Measurements from ENCODE around the gene LIN7A.
A peak's percentile ranks its signal among the peaks of the same experiment; 100 is the strongest.

The LIN7A gene

DNA sequence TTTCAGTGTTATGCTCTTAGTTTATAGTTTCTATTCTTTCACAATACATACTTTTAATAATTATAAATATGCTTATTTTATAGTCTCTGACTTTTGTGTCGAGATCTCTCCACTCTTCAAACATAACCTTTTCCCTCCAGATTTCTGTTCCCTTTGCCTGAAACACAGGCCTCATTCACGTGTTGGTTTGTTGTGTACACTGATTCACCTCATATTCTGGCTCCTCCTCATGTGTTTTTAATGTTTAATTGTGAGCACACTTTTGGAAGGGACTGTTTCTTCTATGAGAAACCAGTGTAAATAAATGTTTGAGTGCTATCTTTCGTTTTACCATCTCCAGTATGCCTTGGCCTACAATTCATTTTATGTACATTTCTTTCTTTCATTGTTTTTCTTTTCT is 20.1 kb downstream of the LIN7A start:
- no peak overlapping the region for H2AK5ac ChIP-seq (ENCODE audit: low read length)
- no peaks in the 10 kb centered on the region for H3K27me3 ChIP-seq (ENCODE audit: insufficient read depth, low read length, poor library complexity)
- H3K4me1 ChIP-seq (ENCODE audit: control insufficient read depth, low read depth, low read length) = peaks cover 4% of the 10 kb centered on the region
- H3K9ac ChIP-seq (ENCODE audit: low read length) = no peak overlapping the region
- no peak overlapping the region for H3K4ac ChIP-seq (ENCODE audit: low read depth, low read length)
- WGBS (ENCODE audit: extremely low coverage, insufficient coverage, low lambda C conversion rate) = no CpG with 5 or more reads among the region's 3 CpGs
- no peak overlapping the region for H3K4me3 ChIP-seq (ENCODE audit: low read length)
- H2BK5ac ChIP-seq (ENCODE audit: low read length) = no peak overlapping the region
- H2BK15ac ChIP-seq (replicated peaks; ENCODE audit: low read depth) = no peak overlapping the region
- DNase-seq = no peak
- H3K27ac ChIP-seq (ENCODE audit: low read depth, low read length) = no peak overlapping the region
- H3K79me1 ChIP-seq (ENCODE audit: low read length) = peaks cover 1% of the 10 kb centered on the region
- H4K5ac ChIP-seq (ENCODE audit: low read length) = no peak overlapping the region
- H3K56ac ChIP-seq (ENCODE audit: low read length) = no peak overlapping the region
- H2BK120ac ChIP-seq (ENCODE audit: low read depth, low read length) = no peak overlapping the region
- no peaks in the 10 kb centered on the region for H3K79me2 ChIP-seq (ENCODE audit: control insufficient read depth, insufficient read depth, low read length)
- no peak overlapping the region for H4K8ac ChIP-seq (ENCODE audit: low read depth, low read length)
- no peak overlapping the region for H3K23ac ChIP-seq (ENCODE audit: low read length)
- no peak overlapping the region for H3K4me2 ChIP-seq (ENCODE audit: low read length)
- no peaks in the 10 kb centered on the region for H3K36me3 ChIP-seq (ENCODE audit: control insufficient read depth, insufficient read depth, low read length)
- no peak overlapping the region for H3K18ac ChIP-seq (ENCODE audit: low read length)

DNA sequence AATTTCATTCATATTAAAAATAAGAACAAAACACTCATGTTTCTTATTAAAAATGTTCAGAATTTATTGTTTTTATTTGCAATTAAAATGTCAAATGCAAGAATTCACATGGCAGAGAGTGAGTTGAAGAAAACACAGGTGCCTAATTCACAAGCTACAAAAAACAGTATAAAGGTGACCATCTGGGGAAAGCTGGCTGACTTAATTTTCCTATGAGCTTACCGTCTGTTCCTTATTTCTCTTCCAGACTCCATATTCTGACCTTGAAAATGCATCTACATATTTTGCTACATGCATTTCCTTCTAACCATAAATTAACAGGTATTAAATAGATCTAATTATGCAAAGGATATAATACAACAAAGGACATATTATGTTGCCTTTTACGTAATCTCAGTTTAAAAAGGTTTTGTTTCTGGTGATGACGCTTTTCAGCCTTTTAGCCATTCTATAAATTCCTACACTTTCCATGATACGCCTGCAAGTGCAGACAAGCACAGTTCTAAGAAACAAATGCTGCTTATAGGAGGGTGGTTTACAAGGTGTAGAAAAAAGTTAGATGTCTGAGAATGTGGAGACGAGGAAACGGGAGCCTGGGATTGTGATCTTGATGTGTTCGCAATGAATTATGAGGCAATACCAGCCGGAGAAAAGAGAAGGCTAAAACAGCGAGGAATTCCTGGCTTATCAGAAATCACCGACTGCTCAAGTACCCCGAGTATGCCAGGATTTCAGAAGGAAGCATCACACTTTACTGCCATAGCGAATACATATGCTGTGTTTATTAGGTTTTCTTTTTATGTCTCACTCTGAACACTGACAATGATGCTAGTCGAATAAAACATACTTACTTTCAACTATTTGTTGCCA is 24.6 kb downstream of the LIN7A start:
- Histone ChIP-seq H3K27me3 (ENCODE audit: insufficient read depth, low read length, poor library complexity) (no peaks in the 10 kb centered on the region), H3K4ac (ENCODE audit: low read depth, low read length) (no peak overlapping the region), H3K79me2 (ENCODE audit: control insufficient read depth, insufficient read depth, low read length) (no peaks in the 10 kb centered on the region), H4K5ac (ENCODE audit: low read length) (no peak overlapping the region), H2BK15ac (replicated peaks; ENCODE audit: low read depth) (no peak overlapping the region), H3K56ac (ENCODE audit: low read length) (no peak overlapping the region), H4K8ac (ENCODE audit: low read depth, low read length) (no peak overlapping the region), H3K36me3 (ENCODE audit: control insufficient read depth, insufficient read depth, low read length) (no peaks in the 10 kb centered on the region), H3K4me1 (ENCODE audit: control insufficient read depth, low read depth, low read length) (no peaks in the 10 kb centered on the region), H2BK120ac (ENCODE audit: low read depth, low read length) (no peak overlapping the region), H3K9ac (ENCODE audit: low read length) (no peak overlapping the region), H3K27ac (ENCODE audit: low read depth, low read length) (no peak overlapping the region), H3K23ac (ENCODE audit: low read length) (no peak overlapping the region), H3K4me3 (ENCODE audit: low read length) (no peak overlapping the region), H3K4me2 (ENCODE audit: low read length) (no peak overlapping the region), H3K18ac (ENCODE audit: low read length) (peak overlapping the region; percentile 60), H2AK5ac (ENCODE audit: low read length) (no peak overlapping the region), H3K79me1 (ENCODE audit: low read length) (peaks cover 1% of the 10 kb centered on the region), H2BK5ac (ENCODE audit: low read length) (no peak overlapping the region)
- no CpG with 5 or more reads among the region's 13 CpGs for WGBS (ENCODE audit: extremely low coverage, insufficient coverage, low lambda C conversion rate)
- peak; percentile 79 for DNase-seq

DNA sequence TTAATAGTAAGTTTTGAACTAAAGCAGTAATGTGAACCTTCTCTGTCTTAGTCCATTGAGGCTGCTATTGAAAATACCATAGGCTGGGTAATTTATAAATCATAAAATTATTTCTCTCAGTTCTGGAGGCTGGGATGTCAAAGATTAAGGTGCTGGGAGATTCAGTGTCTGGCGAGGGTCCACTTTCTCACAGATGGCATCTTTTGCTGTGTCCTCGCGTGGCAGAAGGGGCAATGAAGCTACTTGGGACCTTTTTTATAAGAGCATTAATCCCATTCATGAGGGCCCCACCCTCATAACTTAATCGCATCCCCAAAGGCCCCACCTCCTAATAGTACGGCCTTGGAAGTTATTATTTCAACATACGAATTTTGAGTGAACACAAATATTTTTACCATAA is 28.4 kb downstream of the LIN7A start:
- H3K36me3 ChIP-seq (ENCODE audit: control insufficient read depth, insufficient read depth, low read length) = no peaks in the 10 kb centered on the region
- H3K4ac ChIP-seq (ENCODE audit: low read depth, low read length) = no peak overlapping the region
- H3K27ac ChIP-seq (ENCODE audit: low read depth, low read length) = no peak overlapping the region
- no peak overlapping the region for H2BK120ac ChIP-seq (ENCODE audit: low read depth, low read length)
- H3K4me3 ChIP-seq (ENCODE audit: low read length) = no peak overlapping the region
- no peak overlapping the region for H2AK5ac ChIP-seq (ENCODE audit: low read length)
- no peak for DNase-seq
- no peak overlapping the region for H3K56ac ChIP-seq (ENCODE audit: low read length)
- H2BK5ac ChIP-seq (ENCODE audit: low read length) = no peak overlapping the region
- no peaks in the 10 kb centered on the region for H3K27me3 ChIP-seq (ENCODE audit: insufficient read depth, low read length, poor library complexity)
- H3K4me2 ChIP-seq (ENCODE audit: low read length) = no peak overlapping the region
- no peak overlapping the region for H2BK15ac ChIP-seq (replicated peaks; ENCODE audit: low read depth)
- no peak overlapping the region for H4K8ac ChIP-seq (ENCODE audit: low read depth, low read length)
- H3K4me1 ChIP-seq (ENCODE audit: control insufficient read depth, low read depth, low read length) = peaks cover 7% of the 10 kb centered on the region
- no peak overlapping the region for H3K9ac ChIP-seq (ENCODE audit: low read length)
- H3K18ac ChIP-seq (ENCODE audit: low read length) = no peak overlapping the region
- H3K23ac ChIP-seq (ENCODE audit: low read length) = no peak overlapping the region
- no CpG with 5 or more reads among the region's 6 CpGs for WGBS (ENCODE audit: extremely low coverage, insufficient coverage, low lambda C conversion rate)
- H3K79me1 ChIP-seq (ENCODE audit: low read length) = no peaks in the 10 kb centered on the region
- no peaks in the 10 kb centered on the region for H3K79me2 ChIP-seq (ENCODE audit: control insufficient read depth, insufficient read depth, low read length)
- H4K5ac ChIP-seq (ENCODE audit: low read length) = no peak overlapping the region

DNA sequence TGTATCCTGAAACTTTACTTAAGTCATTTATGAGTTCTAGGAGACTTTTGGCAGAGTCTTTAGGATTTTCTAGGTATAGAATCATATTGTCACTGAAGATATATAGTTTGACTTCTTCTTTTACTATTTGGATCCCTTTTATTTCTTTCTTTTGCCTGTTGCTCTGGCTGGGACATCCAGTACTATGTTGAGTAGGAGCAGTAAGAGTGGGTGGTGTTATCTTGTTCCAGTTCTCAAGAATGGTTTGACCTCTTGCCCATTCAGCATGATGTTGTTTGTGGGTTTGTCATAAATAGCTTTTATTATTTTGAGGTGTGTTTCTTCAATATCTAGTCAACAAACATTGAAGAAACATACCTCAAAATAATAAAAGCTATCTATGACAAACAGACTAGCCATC is 35.0 kb downstream of the LIN7A start:
- no peak overlapping the region for H3K4me3 ChIP-seq (ENCODE audit: low read length)
- no peak overlapping the region for H3K9ac ChIP-seq (ENCODE audit: low read length)
- H3K27ac ChIP-seq (ENCODE audit: low read depth, low read length) = no peak overlapping the region

DNA sequence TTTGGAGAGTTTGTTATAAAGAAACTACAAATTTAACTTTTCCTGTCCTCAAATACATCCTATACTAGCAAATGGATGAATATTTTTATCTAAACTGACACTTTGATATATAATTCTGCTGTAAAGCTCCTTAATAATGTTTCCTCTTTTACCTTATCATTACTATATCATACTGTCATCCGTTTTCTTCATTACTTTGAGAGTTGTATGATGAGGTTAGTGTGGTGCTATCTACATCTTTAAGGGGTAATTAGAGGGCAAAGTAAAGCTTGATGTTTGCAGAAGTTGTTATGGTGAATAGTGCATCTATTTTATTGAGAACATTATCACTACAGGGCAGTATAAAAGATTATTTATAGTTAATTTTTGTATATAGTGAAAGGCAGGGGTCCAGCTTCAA is 36.1 kb downstream of the LIN7A start:
- Histone ChIP-seq H3K27ac (ENCODE audit: low read depth, low read length) (no peak overlapping the region), H3K9ac (ENCODE audit: low read length) (no peak overlapping the region), H3K18ac (ENCODE audit: low read length) (no peak overlapping the region), H3K27me3 (ENCODE audit: insufficient read depth, low read length, poor library complexity) (no peaks in the 10 kb centered on the region), H3K56ac (ENCODE audit: low read length) (no peak overlapping the region), H3K4ac (ENCODE audit: low read depth, low read length) (no peak overlapping the region), H3K79me1 (ENCODE audit: low read length) (no peaks in the 10 kb centered on the region), H2BK15ac (replicated peaks; ENCODE audit: low read depth) (no peak overlapping the region), H3K23ac (ENCODE audit: low read length) (no peak overlapping the region), H3K36me3 (ENCODE audit: control insufficient read depth, insufficient read depth, low read length) (no peaks in the 10 kb centered on the region), H3K79me2 (ENCODE audit: control insufficient read depth, insufficient read depth, low read length) (no peaks in the 10 kb centered on the region), H3K4me1 (ENCODE audit: control insufficient read depth, low read depth, low read length) (peaks cover 5% of the 10 kb centered on the region), H3K4me3 (ENCODE audit: low read length) (no peak overlapping the region), H2BK120ac (ENCODE audit: low read depth, low read length) (no peak overlapping the region), H2BK5ac (ENCODE audit: low read length) (no peak overlapping the region), H2AK5ac (ENCODE audit: low read length) (no peak overlapping the region), H4K5ac (ENCODE audit: low read length) (no peak overlapping the region), H3K4me2 (ENCODE audit: low read length) (no peak overlapping the region), H4K8ac (ENCODE audit: low read depth, low read length) (no peak overlapping the region)
- no CpG with 5 or more reads among the region's 1 CpG for WGBS (ENCODE audit: extremely low coverage, insufficient coverage, low lambda C conversion rate)
- no peak for DNase-seq

More for the DNA sequence above, 35.0 kb downstream of the LIN7A start:
- no peak overlapping the region for H3K18ac ChIP-seq (ENCODE audit: low read length)
- H3K36me3 ChIP-seq (ENCODE audit: control insufficient read depth, insufficient read depth, low read length) = no peaks in the 10 kb centered on the region
- H2BK15ac ChIP-seq (replicated peaks; ENCODE audit: low read depth) = no peak overlapping the region
- H3K27me3 ChIP-seq (ENCODE audit: insufficient read depth, low read length, poor library complexity) = no peaks in the 10 kb centered on the region
- H2BK120ac ChIP-seq (ENCODE audit: low read depth, low read length) = no peak overlapping the region
- DNase-seq = no peak
- no peak overlapping the region for H3K23ac ChIP-seq (ENCODE audit: low read length)
- no peak overlapping the region for H2AK5ac ChIP-seq (ENCODE audit: low read length)
- H4K8ac ChIP-seq (ENCODE audit: low read depth, low read length) = no peak overlapping the region
- H3K56ac ChIP-seq (ENCODE audit: low read length) = no peak overlapping the region
- H4K5ac ChIP-seq (ENCODE audit: low read length) = no peak overlapping the region
- H2BK5ac ChIP-seq (ENCODE audit: low read length) = no peak overlapping the region
- H3K4me2 ChIP-seq (ENCODE audit: low read length) = no peak overlapping the region
- H3K4me1 ChIP-seq (ENCODE audit: control insufficient read depth, low read depth, low read length) = peaks cover 7% of the 10 kb centered on the region
- no peak overlapping the region for H3K4ac ChIP-seq (ENCODE audit: low read depth, low read length)
- H3K79me2 ChIP-seq (ENCODE audit: control insufficient read depth, insufficient read depth, low read length) = no peaks in the 10 kb centered on the region
- no peaks in the 10 kb centered on the region for H3K79me1 ChIP-seq (ENCODE audit: low read length)

- no peak overlapping the region for H2BK120ac ChIP-seq (ENCODE audit: low read depth, low read length)
- H3K9ac ChIP-seq (ENCODE audit: low read length) = no peak overlapping the region
- H3K79me1 ChIP-seq (ENCODE audit: low read length) = no peaks in the 10 kb centered on the region
- no peak overlapping the region for H4K5ac ChIP-seq (ENCODE audit: low read length)
- H4K8ac ChIP-seq (ENCODE audit: low read depth, low read length) = no peak overlapping the region
- H3K23ac ChIP-seq (ENCODE audit: low read length) = no peak overlapping the region
- no peak overlapping the region for H3K56ac ChIP-seq (ENCODE audit: low read length)
- no peak overlapping the region for H3K4me2 ChIP-seq (ENCODE audit: low read length)
- no peak overlapping the region for H3K4ac ChIP-seq (ENCODE audit: low read depth, low read length)
- no peak overlapping the region for H2BK15ac ChIP-seq (replicated peaks; ENCODE audit: low read depth)
- no peak overlapping the region for H3K18ac ChIP-seq (ENCODE audit: low read length)
- H3K27ac ChIP-seq (ENCODE audit: low read depth, low read length) = no peak overlapping the region
- no peak overlapping the region for H2AK5ac ChIP-seq (ENCODE audit: low read length)
- no peak for DNase-seq
- WGBS (ENCODE audit: extremely low coverage, insufficient coverage, low lambda C conversion rate) = no CpG with 5 or more reads among the region's 3 CpGs
- no peaks in the 10 kb centered on the region for H3K27me3 ChIP-seq (ENCODE audit: insufficient read depth, low read length, poor library complexity)
- no peak overlapping the region for H2BK5ac ChIP-seq (ENCODE audit: low read length)
- H3K4me3 ChIP-seq (ENCODE audit: low read length) = no peak overlapping the region
- H3K36me3 ChIP-seq (ENCODE audit: control insufficient read depth, insufficient read depth, low read length) = no peaks in the 10 kb centered on the region
- no peaks in the 10 kb centered on the region for H3K79me2 ChIP-seq (ENCODE audit: control insufficient read depth, insufficient read depth, low read length)
- H3K4me1 ChIP-seq (ENCODE audit: control insufficient read depth, low read depth, low read length) = peaks cover 7% of the 10 kb centered on the region
These were observed 42.5 kb downstream of the LIN7A start for GRCh38 chr12:80895240-80895639.

All from mesendoderm (in vitro differentiated cells).